ENCODE measurements around the gene GRPEL2. TPM values are rescaled to one million over a fixed set of nuclear protein-coding genes. Genes with fewer than 3 reads are reported as not detected.

GRPEL2 gene
- polyA plus RNA-seq, 3 donors: 1.9 to 2.7 (median 2.0) TPM

DNA sequence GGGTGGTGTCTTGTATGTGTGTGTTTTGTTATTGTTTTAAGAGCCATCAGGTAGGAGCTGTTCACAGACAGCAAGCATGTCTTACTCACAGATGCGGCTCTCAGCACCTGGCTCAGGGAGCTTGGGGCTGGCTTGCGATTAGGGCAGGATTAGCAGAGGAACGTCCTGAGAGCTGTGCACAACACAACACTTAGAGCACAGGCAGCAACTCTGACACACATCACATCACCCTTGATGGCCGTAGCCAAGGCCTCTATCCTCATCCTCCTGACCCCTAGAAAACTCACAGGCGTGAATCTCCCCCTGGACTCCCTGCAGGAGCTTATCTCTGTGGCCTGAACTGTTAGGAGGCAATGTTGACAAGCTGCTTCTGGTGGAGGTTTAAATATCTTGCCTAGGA is 40.9 kb downstream of the GRPEL2 start:
- DNase-seq: no peak
- no peak overlapping the region for H3K9ac ChIP-seq (ENCODE audit: insufficient read depth, low read length, poor library complexity, severe bottlenecking)
- no peaks in the 10 kb centered on the region for H3K36me3 ChIP-seq (replicated peaks in 1 of 2; ENCODE audit: control insufficient read depth in 1 of 2, insufficient read depth in 2 of 2, low read length in 2 of 2)
- H3K27ac Mint-ChIP-seq: no peak overlapping the region
- WGBS (ENCODE audit: insufficient coverage): 92% methylated on average over 4 of the region's 5 CpGs
- H3K4me1 ChIP-seq (ENCODE audit: control insufficient read depth in 1 of 2, insufficient read depth in 2 of 2, low read length in 2 of 2): no peaks in the 10 kb centered on the region
- no peak overlapping the region for H3K27ac ChIP-seq (ENCODE audit: low read depth in 1 of 2, low read length in 2 of 2)
- H3K4me2 ChIP-seq (replicated peaks; ENCODE audit: extremely low read depth, low read length, poor library complexity, severe bottlenecking): no peak overlapping the region
- TF ChIP-seq, protein P1, sequence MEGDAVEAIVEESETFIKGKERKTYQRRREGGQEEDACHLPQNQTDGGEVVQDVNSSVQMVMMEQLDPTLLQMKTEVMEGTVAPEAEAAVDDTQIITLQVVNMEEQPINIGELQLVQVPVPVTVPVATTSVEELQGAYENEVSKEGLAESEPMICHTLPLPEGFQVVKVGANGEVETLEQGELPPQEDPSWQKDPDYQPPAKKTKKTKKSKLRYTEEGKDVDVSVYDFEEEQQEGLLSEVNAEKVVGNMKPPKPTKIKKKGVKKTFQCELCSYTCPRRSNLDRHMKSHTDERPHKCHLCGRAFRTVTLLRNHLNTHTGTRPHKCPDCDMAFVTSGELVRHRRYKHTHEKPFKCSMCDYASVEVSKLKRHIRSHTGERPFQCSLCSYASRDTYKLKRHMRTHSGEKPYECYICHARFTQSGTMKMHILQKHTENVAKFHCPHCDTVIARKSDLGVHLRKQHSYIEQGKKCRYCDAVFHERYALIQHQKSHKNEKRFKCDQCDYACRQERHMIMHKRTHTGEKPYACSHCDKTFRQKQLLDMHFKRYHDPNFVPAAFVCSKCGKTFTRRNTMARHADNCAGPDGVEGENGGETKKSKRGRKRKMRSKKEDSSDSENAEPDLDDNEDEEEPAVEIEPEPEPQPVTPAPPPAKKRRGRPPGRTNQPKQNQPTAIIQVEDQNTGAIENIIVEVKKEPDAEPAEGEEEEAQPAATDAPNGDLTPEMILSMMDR (IDR thresholded peaks at IDR 0.05): no peak
- peaks cover 0 to 2% (median 0%) of the 10 kb centered on the region in 7 donors for H3K9me3 Mint-ChIP-seq
- H3K4me1 Mint-ChIP-seq: peaks cover 4% of the 10 kb centered on the region
- peaks cover 0 to 1% (median 1%) of the 10 kb centered on the region in 3 donors for H3K27me3 Mint-ChIP-seq (ENCODE audit: low read depth in 3 of 3)
- no peaks in the 10 kb centered on the region for H4K20me1 ChIP-seq (ENCODE audit: insufficient read depth, low read length)
- H3K27me3 ChIP-seq (ENCODE audit: control insufficient read depth in 2 of 2, insufficient read depth in 2 of 2, low read length in 2 of 2): no peaks in the 10 kb centered on the region
- H3K36me3 Mint-ChIP-seq: no peaks in the 10 kb centered on the region
- intact Hi-C loops (cut with micrococcal nuclease): no loop called here
- no peaks in the 10 kb centered on the region for H3K79me2 ChIP-seq (ENCODE audit: insufficient read depth, low read length)
- no peak overlapping the region for H3K4me3 ChIP-seq (replicated peaks in 1 of 3; ENCODE audit: low read depth in 2 of 3, low read length in 3 of 3)
- H2AFZ ChIP-seq (ENCODE audit: insufficient read depth, low read depth, low read length, poor library complexity, severe bottlenecking): no peak overlapping the region
- no peak overlapping the region for H3K4me3 Mint-ChIP-seq
- H3K9me3 ChIP-seq (replicated peaks in 1 of 2; ENCODE audit: control insufficient read depth in 1 of 2, insufficient read depth in 1 of 2, low read length in 2 of 2): no peaks in the 10 kb centered on the region

DNA sequence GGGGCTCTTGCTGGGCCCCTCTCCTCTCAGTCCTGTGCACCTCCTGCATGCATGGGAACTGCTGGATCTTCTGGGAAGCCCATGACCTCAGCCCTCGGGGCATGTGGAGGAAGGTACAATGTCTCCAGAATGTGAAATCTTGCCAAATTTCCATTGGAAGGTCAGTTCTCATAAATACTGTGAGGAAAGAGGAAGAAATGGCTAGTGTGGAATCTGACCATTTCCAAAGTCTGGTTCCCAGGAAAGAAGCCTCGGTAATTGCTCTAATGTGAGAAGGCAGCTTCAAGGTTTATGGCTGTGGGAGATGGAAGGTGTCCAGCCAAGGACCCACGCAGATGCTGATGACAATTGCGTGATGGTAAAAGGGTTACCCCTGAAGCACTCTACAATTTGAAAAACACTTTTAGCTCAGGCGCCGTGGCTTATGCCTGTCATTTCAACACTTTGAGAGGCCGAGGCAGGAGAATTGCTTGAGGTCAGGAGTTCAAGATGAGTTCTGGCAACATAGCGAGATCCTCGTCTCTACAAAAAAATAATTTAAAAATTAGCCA is 41.9 kb downstream of the GRPEL2 start:
- Mint-ChIP-seq H3K4me1 (no peaks in the 10 kb centered on the region), H3K27me3 (ENCODE audit: low read depth in 3 of 3) (peaks cover 0 to 3% (median 1%) of the 10 kb centered on the region in 3 donors), H3K9me3 (peaks cover 0 to 2% (median 0%) of the 10 kb centered on the region in 7 donors), H3K36me3 (no peaks in the 10 kb centered on the region), H3K4me3 (no peak overlapping the region), H3K27ac (no peak overlapping the region)
- no peaks in the 10 kb centered on the region for H3K27me3 ChIP-seq (ENCODE audit: control insufficient read depth in 2 of 2, insufficient read depth in 2 of 2, low read length in 2 of 2)
- no peaks in the 10 kb centered on the region for H3K79me2 ChIP-seq (ENCODE audit: insufficient read depth, low read length)
- TF ChIP-seq, protein P1 (IDR thresholded peaks at IDR 0.05): no peak
- no peaks in the 10 kb centered on the region for H3K9me3 ChIP-seq (replicated peaks in 1 of 2; ENCODE audit: control insufficient read depth in 1 of 2, insufficient read depth in 1 of 2, low read length in 2 of 2)
- H3K4me2 ChIP-seq (replicated peaks; ENCODE audit: extremely low read depth, low read length, poor library complexity, severe bottlenecking): no peak overlapping the region
- DNase-seq: no peak
- intact Hi-C loops (cut with micrococcal nuclease): no loop called here
- 87% methylated on average over 7 of the region's 9 CpGs for WGBS (ENCODE audit: insufficient coverage)
- H3K4me3 ChIP-seq (replicated peaks in 1 of 3; ENCODE audit: low read depth in 2 of 3, low read length in 3 of 3): no peak overlapping the region
- H3K4me1 ChIP-seq (ENCODE audit: control insufficient read depth in 1 of 2, insufficient read depth in 2 of 2, low read length in 2 of 2): no peaks in the 10 kb centered on the region
- no peak overlapping the region for H3K9ac ChIP-seq (ENCODE audit: insufficient read depth, low read length, poor library complexity, severe bottlenecking)
- H3K36me3 ChIP-seq (replicated peaks in 1 of 2; ENCODE audit: control insufficient read depth in 1 of 2, insufficient read depth in 2 of 2, low read length in 2 of 2): no peaks in the 10 kb centered on the region
- no peak overlapping the region for H3K27ac ChIP-seq (ENCODE audit: low read depth in 1 of 2, low read length in 2 of 2)
- no peak overlapping the region for H2AFZ ChIP-seq (ENCODE audit: insufficient read depth, low read depth, low read length, poor library complexity, severe bottlenecking)
- no peaks in the 10 kb centered on the region for H4K20me1 ChIP-seq (ENCODE audit: insufficient read depth, low read length)
